IPS DF 6.9 (cell line): ENCODE results near the gene PPP1R12B.
"Not testable (repeated sequence)": the region's sequence is repeated elsewhere in the genome, so short reads cannot be mapped to it uniquely, and the experiment has no call there.

ENCODE experiments used
- DNase-seq: peaks from one replicate; pipeline ENCODE4 v3.0.0-alpha.2; 2013; ENCODE audit warnings: low read depth, low spot score
- H3K27ac ChIP-seq: one replicate; pipeline ENCODE4 v1.5.1; 2013; ENCODE audit warnings: low read length, control low read depth
- H3K27me3 ChIP-seq: 2 replicates; pipeline ENCODE4 v1.6.1; 2013; ENCODE audit warnings: mild to moderate bottlenecking, low read length; ENCODE audit not compliant: control insufficient read depth, insufficient read depth
- H3K36me3 ChIP-seq: 2 replicates; pipeline ENCODE4 v1.6.1; 2013; ENCODE audit warnings: low read length; ENCODE audit not compliant: control insufficient read depth, insufficient read depth
- H3K4me1 ChIP-seq: 2 replicates; pipeline ENCODE4 v1.6.1; 2013; ENCODE audit warnings: low read length; ENCODE audit not compliant: control insufficient read depth, insufficient read depth
- H3K4me3 ChIP-seq: 2 replicates; pipeline ENCODE4 v1.5.1; 2013; ENCODE audit warnings: mild to moderate bottlenecking, low read length
- H3K9me3 ChIP-seq: 2 replicates; pipeline ENCODE4 v1.6.1; 2013; ENCODE audit warnings: low read length, inconsistent platforms; ENCODE audit not compliant: control insufficient read depth, insufficient read depth
- WGBS: extraction: QIAGEN DNeasy Blood & Tissue Kit; methylation state at CpG from one replicate; pipeline ENCODE4 v1.1.7; 2013; ENCODE audit warnings: mixed read lengths, missing lambda C conversion rate; ENCODE audit not compliant: insufficient read length, insufficient coverage; 5-methylcytosine and 5-hydroxymethylcytosine counted together

Gene PPP1R12B

DNA sequence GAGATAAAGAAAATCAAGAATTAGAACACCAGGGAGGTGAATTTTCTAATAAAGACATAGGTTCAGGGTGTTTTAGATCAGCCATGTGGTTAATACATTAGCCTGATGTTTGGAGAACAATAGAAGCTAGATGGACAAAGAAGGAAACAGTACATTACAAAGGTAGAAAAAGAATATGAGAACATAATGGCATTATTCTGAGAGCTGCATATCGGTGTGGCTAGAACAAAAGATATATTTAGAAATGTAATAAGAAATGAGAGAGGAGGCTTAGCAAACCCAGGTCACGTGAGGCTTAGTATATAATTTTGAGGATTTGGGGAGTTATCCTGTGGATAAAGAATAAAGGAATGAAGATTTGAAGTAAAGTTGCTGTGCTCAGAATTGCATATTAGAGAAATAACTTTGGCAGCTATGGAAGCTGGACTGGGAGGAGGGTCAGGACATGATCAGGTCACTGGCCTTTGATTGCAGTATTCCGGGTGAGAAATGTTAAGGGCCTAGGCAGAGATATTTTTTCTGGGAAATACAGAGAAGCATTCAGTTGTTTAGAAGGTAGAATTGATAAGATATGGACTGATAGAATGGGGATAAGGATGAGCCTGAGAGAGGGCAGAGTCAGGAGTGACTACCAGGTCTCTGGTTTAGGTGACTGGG, 197.3 kb downstream of the PPP1R12B start:
- 100% methylated on average over 1 of the region's 3 CpGs for WGBS

DNA sequence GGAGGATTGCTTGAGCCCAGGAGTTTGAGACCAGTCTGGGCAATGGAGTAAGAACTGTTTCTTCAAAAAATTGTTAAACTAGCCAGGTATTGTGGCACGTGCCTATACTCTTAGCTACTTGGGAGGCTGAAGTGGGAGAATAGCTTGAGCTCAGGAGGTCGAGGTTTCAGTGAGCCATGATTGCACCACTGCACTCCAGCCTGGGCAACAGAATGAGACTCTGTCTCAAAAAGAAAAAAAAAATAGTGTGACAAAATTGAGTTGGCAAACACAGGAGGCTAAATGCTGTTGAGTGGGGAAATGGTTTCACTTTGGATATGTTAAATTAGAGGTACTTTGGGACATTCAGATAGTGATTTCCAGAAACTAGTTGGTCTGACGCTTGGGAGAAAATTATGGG, 197.9 kb downstream of the PPP1R12B start:
- not testable (repeated sequence) for H3K9me3 ChIP-seq, H3K36me3 ChIP-seq, H3K4me1 ChIP-seq, H3K27me3 ChIP-seq, H3K27ac ChIP-seq, DNase-seq, H3K4me3 ChIP-seq
- no CpG with 5 or more reads among the region's 3 CpGs for WGBS

More for the DNA sequence above, 197.3 kb downstream of the PPP1R12B start:
- not testable (repeated sequence) for H3K4me1 ChIP-seq, H3K27ac ChIP-seq, H3K27me3 ChIP-seq, H3K9me3 ChIP-seq, H3K36me3 ChIP-seq, DNase-seq, H3K4me3 ChIP-seq

DNA sequence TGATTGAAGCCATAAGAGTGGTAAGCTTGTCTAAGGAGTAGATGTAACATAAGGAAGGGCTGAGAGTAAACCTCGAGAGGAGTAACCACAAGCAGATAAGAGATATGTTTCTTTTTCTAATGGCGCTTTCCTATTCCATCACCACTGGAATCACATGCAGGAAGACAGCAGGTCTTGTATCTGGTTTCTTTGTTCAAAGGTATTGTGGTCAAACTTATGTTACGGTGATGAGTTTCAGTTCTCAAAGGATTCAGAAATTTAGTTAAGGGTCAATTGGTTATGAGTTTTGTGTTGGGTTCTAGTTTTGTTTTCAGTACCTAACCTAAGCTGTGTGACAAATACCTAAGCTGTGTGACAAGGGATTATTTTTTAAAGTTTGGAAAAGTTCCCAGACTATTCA, 198.3 kb downstream of the PPP1R12B start:
- DNase-seq, H3K27ac ChIP-seq, H3K27me3 ChIP-seq, H3K9me3 ChIP-seq, H3K4me3 ChIP-seq, H3K36me3 ChIP-seq, H3K4me1 ChIP-seq: not testable (repeated sequence)
- WGBS: no CpG with 5 or more reads among the region's 3 CpGs

DNA sequence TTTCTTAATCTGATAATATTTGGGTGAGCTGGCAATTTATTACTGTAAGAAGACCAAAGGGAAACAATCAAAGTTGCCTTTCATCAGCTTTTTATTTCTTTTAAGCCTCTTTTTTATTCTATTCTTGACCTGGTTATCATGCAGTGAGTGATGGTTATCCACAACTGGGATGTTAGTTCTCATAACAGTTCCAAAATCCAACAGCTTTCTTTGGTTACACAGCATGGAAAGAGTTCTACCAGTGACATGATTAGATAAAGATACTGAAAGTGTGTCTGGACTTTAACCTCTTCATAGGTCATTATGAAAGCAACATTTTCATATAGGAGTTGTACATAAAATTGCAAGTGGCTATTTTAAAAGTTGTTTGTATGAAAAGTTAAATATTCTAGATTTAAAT, 198.7 kb downstream of the PPP1R12B start:
- H3K36me3 ChIP-seq: no peaks in the 10 kb centered on the region
- no peaks in the 10 kb centered on the region for H3K4me1 ChIP-seq
- no peak for DNase-seq
- H3K27me3 ChIP-seq: no peaks in the 10 kb centered on the region
- H3K4me3 ChIP-seq: no peak overlapping the region
- no peaks in the 10 kb centered on the region for H3K9me3 ChIP-seq
- no peak overlapping the region for H3K27ac ChIP-seq

DNA sequence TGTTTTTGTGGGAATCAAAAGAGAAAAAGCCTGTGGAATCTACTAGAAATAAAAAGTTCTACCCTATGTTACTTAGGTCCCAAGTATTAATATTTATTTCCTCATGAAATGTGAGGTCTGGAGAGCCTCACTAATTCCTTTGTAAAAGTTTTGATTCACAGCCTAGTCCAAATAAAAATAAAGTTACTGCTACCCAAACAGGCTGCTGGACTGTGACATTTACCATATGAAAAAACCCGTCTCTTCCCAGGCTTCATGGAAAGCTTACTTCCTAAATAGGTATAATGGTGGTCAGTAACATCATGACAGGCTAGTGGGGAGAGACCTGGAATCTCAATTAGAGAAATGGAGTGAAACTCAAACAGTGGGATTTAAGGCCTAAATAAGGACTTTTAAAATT, 201.6 kb downstream of the PPP1R12B start:
- H3K36me3 ChIP-seq, H3K27me3 ChIP-seq, H3K4me3 ChIP-seq, DNase-seq, H3K27ac ChIP-seq, H3K9me3 ChIP-seq, H3K4me1 ChIP-seq: not testable (repeated sequence)
- WGBS: no CpG with 5 or more reads among the region's 1 CpG

DNA sequence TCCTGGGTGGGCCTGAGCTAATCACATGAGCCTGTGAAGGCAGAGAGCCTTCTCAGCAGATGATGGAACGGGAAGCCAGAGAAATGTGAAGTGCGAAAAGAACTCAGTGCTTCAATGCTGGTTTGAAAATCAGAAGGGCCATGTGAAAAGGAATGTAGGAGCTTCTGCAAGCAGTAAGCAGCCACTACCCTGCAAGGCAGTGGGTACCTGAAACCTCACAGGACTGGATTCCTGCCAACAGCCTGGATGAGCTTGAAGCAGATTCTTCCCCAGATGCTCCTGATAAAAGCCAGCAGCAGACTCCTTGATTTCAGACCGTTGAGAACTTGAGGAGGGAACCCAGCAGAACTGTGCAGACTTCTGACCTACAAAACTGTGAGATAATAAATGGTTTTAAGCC, 203.2 kb downstream of the PPP1R12B start:
- Histone ChIP-seq H3K36me3 (no peaks in the 10 kb centered on the region), H3K9me3 (no peaks in the 10 kb centered on the region), H3K27me3 (no peaks in the 10 kb centered on the region), H3K4me3 (no peak overlapping the region), H3K27ac (no peak overlapping the region), H3K4me1 (no peaks in the 10 kb centered on the region)
- no CpG with 5 or more reads among the region's 3 CpGs for WGBS
- no peak for DNase-seq

DNA sequence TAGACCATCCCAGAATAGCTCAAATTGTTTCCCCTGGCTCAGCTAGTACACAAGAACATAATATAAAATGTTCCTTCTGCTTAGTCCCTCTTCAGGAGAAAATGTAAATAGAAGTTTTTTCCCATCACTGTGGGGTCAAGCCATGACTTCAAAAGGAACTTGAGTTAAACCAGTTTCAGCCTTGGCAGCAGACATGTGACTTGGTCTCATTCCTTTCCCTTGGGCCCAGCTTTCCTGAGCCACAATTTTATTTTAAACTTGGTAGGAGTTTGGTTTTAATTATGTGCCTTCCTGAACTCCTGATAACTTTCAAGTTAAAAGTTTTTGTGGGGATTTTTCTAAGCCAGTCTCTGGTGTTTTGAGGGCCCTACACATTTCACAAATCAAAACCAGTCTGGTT, 204.1 kb downstream of the PPP1R12B start:
- H3K4me1 ChIP-seq, H3K27ac ChIP-seq, DNase-seq: not testable (repeated sequence)

DNA sequence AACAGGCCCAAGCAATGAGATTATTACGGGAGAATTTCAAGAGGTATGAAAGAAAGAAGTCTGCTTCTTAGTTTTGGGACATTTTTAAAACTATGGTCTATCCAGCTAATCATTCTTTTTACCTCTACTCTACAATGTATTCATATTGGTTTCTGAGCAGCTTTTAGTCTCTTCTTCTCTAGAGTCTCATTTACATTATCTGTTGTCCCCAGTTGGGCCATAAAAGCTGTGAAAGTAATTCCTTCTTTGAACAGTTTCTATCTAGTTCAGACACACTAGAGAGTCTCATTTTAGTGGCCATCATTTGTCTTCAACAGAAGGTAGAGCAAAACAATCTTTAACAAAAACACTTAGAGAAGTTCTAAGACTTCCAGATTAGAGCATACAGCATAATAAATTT, 204.6 kb downstream of the PPP1R12B start:
- not testable (repeated sequence) for H3K4me3 ChIP-seq, H3K27me3 ChIP-seq, H3K4me1 ChIP-seq, H3K9me3 ChIP-seq, DNase-seq, H3K27ac ChIP-seq, H3K36me3 ChIP-seq
- whole genome bisulfite sequencing: no CpG with 5 or more reads among the region's 1 CpG

More for the DNA sequence above, 204.1 kb downstream of the PPP1R12B start:
- H3K27me3 ChIP-seq, H3K36me3 ChIP-seq, H3K9me3 ChIP-seq, H3K4me3 ChIP-seq: not testable (repeated sequence)

DNA sequence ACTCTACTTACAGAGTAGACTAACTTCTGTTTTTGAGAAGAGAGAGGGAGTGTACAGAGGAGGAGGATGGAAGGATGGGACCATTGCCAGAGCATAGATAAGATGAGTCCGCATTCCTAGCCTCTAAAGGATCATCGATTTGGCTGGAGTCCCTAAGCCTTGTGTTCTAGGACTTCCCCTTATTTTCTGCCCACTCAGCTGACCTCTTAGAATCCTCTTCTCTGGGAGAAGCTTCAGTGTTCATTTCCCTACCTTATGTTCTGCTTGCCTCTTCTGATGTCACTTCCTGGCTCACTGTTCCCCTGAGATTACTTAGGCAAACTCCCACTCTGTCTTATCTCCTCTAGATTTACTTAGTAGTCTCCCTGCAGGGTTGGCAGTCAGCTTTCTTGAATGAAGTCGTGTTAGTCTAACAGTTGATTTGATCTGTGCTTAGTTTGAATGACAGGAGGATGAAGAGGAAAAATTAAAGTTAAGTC, 205.1 kb downstream of the PPP1R12B start:
- no peaks in the 10 kb centered on the region for H3K4me1 ChIP-seq
- no peaks in the 10 kb centered on the region for H3K27me3 ChIP-seq
- H3K27ac ChIP-seq: no peak overlapping the region
- H3K9me3 ChIP-seq: no peaks in the 10 kb centered on the region
- DNase-seq: no peak
- no peaks in the 10 kb centered on the region for H3K36me3 ChIP-seq
- H3K4me3 ChIP-seq: no peak overlapping the region
- no CpG with 5 or more reads among the region's 3 CpGs for WGBS

DNA sequence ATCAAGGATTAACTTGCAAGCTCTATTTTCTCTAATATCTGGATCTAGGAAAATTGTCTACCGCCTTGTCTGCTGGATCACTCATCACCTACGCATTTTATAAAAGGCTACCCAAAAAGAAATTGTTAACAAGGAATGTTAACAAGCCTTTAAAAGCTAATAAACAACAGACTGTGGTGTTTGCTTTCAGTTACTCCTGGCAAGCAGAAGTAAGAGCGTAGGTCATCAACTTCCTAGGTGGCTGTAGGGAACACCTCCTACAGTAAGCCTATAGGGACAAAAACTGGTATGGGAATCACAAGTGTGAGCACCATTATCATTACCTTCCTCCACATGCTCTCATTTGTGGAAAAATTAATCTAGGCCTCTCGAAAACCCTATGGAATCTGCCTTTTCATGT, 206.1 kb downstream of the PPP1R12B start:
- not testable (repeated sequence) for H3K27me3 ChIP-seq, H3K4me1 ChIP-seq, H3K27ac ChIP-seq, H3K36me3 ChIP-seq, DNase-seq, H3K4me3 ChIP-seq, H3K9me3 ChIP-seq
- WGBS: no CpG with 5 or more reads among the region's 4 CpGs

DNA sequence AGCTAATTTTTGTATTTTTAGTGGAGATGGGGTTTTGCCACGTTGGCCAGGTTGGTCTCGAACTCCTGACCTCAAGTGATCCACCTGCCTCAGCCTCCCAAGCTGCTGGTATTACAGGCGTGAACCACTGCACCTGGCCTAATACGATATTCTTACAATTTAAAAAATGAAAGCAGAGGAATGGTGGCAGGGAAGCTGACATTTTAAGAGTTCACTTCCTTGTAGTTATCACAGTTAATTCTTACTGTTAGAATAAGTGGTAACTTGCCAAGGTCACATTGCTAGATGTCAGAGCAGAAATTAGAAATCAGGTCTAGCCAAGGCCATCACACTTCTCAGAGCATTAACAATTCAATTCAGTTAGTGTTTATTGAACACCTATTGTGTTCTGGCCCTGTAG, 207.5 kb downstream of the PPP1R12B start:
- not testable (repeated sequence) for H3K27ac ChIP-seq, H3K9me3 ChIP-seq, H3K27me3 ChIP-seq, H3K36me3 ChIP-seq, H3K4me3 ChIP-seq, DNase-seq, H3K4me1 ChIP-seq
- WGBS: no CpG with 5 or more reads among the region's 4 CpGs
